ENCODE results near the gene COL6A2. TPM values are rescaled to one million over a fixed set of nuclear protein-coding genes. Genes with fewer than 3 reads are reported as not detected.

Gene COL6A2
- total and polyA plus RNA-seq, 2 of the 13 experiments (the other 11 are each of a cell fraction or from before 2014, with no cell fraction given): 0.07 to 0.41 TPM

GRCh38 chr21:46149205-46149901 is 51.4 kb downstream of the COL6A2 start (continued):
- TF ChIP-seq TOE1 (CRISPR knock-in tag; IDR thresholded peaks at IDR 0.05) (no peak), ZSCAN20 (CRISPR knock-in tag; IDR thresholded peaks at IDR 0.05; ENCODE audit: borderline replicate concordance) (peak; percentile 50; the same call in 1 of the 2 replicates), ZNF557 (CRISPR knock-in tag; IDR thresholded peaks at IDR 0.05) (no peak), ZBTB38 (CRISPR knock-in tag; IDR thresholded peaks at IDR 0.05) (peak; percentile 90), HNF1B (CRISPR knock-in tag; IDR thresholded peaks at IDR 0.05) (0 out of 2 replicates have a peak, but pooled peaks have one; percentile 35), ZNF792 (CRISPR knock-in tag; IDR thresholded peaks at IDR 0.05) (no peak), ZNF570 (CRISPR knock-in tag; IDR thresholded peaks at IDR 0.05; ENCODE audit: borderline replicate concordance) (no peak), ZNF136 (CRISPR knock-in tag; IDR thresholded peaks at IDR 0.05; ENCODE audit: low read depth) (no peak), HNF4G (IDR thresholded peaks at IDR 0.05; ENCODE audit: borderline replicate concordance, low read depth, low read length) (no peak), HNF4G (CRISPR knock-in tag; IDR thresholded peaks at IDR 0.05; ENCODE audit: borderline replicate concordance, low read depth) (no peak), THAP7 (CRISPR knock-in tag; IDR thresholded peaks at IDR 0.05) (no peak), FOSL1 (CRISPR knock-in tag; IDR thresholded peaks at IDR 0.05; ENCODE audit: borderline replicate concordance) (no peak), ZBTB46 (CRISPR knock-in tag; IDR thresholded peaks at IDR 0.05; ENCODE audit: borderline replicate concordance) (no peak), SKI (IDR thresholded peaks at IDR 0.05; ENCODE audit: partially characterized antibody) (peak; percentile 19)
